A549 (cell line): ENCODE measurements around the gene PPP4R2. TPM values are rescaled to one million over a fixed set of nuclear protein-coding genes. Genes with fewer than 3 reads are reported as not detected.

Source experiments
- ATAC-seq, 2 experiments: fragments of 200-7000 bp in 1 of 2; fragments of >200 bp in 1 of 2; cut with Nextera tagmentation in 1 of 2; cut with Tn5 transposase in 1 of 2; 3 replicates each; pipeline versions ENCODE4 v1.8.0 to v1.9.1; 2018 to 2020; ENCODE audit warnings: mild to moderate bottlenecking in 1 of 2, moderate library complexity in 1 of 2
- CTCF ChIA-PET: fragments of 300-600 bp; sonication (Branson Sonifier 250); formaldehyde crosslinking; extraction: SDS; loops from one replicate; lab custom pipeline; 2021; ENCODE audit warnings: antibody characterized with exemption, inconsistent platforms; lab: Yijun Ruan, JAX
- POLR2A ChIA-PET: fragments of 350-600 bp; formaldehyde crosslinking; extraction: SDS; loops from one replicate; lab custom pipeline; 2021; ENCODE audit warnings: antibody characterized with exemption, inconsistent platforms; lab: Yijun Ruan, JAX
- DNase-seq, 2 experiments: peaks; one replicate each; pipeline versions ENCODE4 v3.0.0 to v3.0.0-alpha.2; 2011 to 2016; ENCODE audit warnings: low read depth in 1 of 2, low spot score in 1 of 2
- FAIRE-seq: peaks from 2 replicates; lab custom pipeline; 2011; peaks lifted over from hg19 to GRCh38; lab: Jason Lieb, UNC
- H3K27ac ChIP-seq, 2 experiments: fragments of >200 bp; sonication (Bioruptor Twin); formaldehyde crosslinking; 3 replicates each; pipeline ENCODE4 v1.5.1; 2016 to 2017
- H3K4me1 ChIP-seq: fragments of >200 bp; sonication (Bioruptor Twin); formaldehyde crosslinking; 3 replicates; pipeline ENCODE4 v1.6.1; 2016
- H3K4me2 ChIP-seq: fragments of >200 bp; sonication (Bioruptor Twin); formaldehyde crosslinking; 3 replicates; pipeline ENCODE4 v1.6.1; 2016
- H3K4me3 ChIP-seq: fragments of >200 bp; sonication (Bioruptor Twin); formaldehyde crosslinking; 3 replicates; pipeline ENCODE4 v1.5.1; 2016
- H3K9me3 ChIP-seq: fragments of >200 bp; sonication (Bioruptor Twin); formaldehyde crosslinking; 3 replicates; pipeline ENCODE4 v1.6.1; 2016
- BCL3 ChIP-seq: fragments of >200 bp; sonication (Bioruptor Twin); formaldehyde crosslinking; IDR thresholded peaks from 3 replicates; pipeline ENCODE4 v1.6.1; 2016
- BHLHE40 ChIP-seq: IDR thresholded peaks from 2 replicates; pipeline ENCODE4 v1.6.1; 2012; ENCODE audit warnings: low read depth, low read length, inconsistent platforms
- CBX2 ChIP-seq: fragments of 200-600 bp; sonication (generic); IDR thresholded peaks from 2 replicates; pipeline ENCODE4 v1.6.1; 2016; ENCODE audit warnings: low read depth, mild to moderate bottlenecking, borderline replicate concordance
- CEBPB ChIP-seq, 2 experiments: fragments of >200 bp in 1 of 2; sonication (Bioruptor Twin) in 1 of 2; formaldehyde crosslinking in 1 of 2; IDR thresholded peaks; 2 replicates each; pipeline ENCODE4 v1.6.1; 2012 to 2016
- CHD2 ChIP-seq: fragments of 150-350 bp; IDR thresholded peaks from 2 replicates; pipeline ENCODE4 v1.6.1; 2014; ENCODE audit warnings: low read length; ENCODE audit not compliant: partially characterized antibody
- EHF ChIP-seq: fragments of 250-450 bp; sonication (Bioruptor Pico); IDR thresholded peaks from 2 replicates; pipeline ENCODE4 v1.5.0; 2020; ENCODE audit warnings: mild to moderate bottlenecking
- EHMT2 ChIP-seq: fragments of 200-600 bp; sonication (generic); IDR thresholded peaks from 2 replicates; pipeline ENCODE4 v1.6.1; 2016; ENCODE audit warnings: antibody characterized with exemption, low read depth, mild to moderate bottlenecking, moderate library complexity
- EP300 ChIP-seq, 2 experiments: fragments of >200 bp; sonication (Bioruptor Twin); formaldehyde crosslinking; IDR thresholded peaks; 2 replicates in 1 of 2; 3 replicates in 1 of 2; pipeline ENCODE4 v1.6.1; 2016 to 2017
- GATA3 ChIP-seq: IDR thresholded peaks from 2 replicates; pipeline ENCODE4 v1.6.1; 2012; ENCODE audit warnings: borderline replicate concordance
- HES2 ChIP-seq: fragments of >200 bp; sonication (Bioruptor Twin); formaldehyde crosslinking; IDR thresholded peaks from 2 replicates; pipeline ENCODE4 v1.6.1; 2016
- HOXA7 ChIP-seq: fragments of 250-450 bp; sonication (Bioruptor Pico); IDR thresholded peaks from 2 replicates; pipeline ENCODE4 v1.5.0; 2020; ENCODE audit warnings: mild to moderate bottlenecking, moderate library complexity
- HOXB13 ChIP-seq: fragments of 250-450 bp; sonication (Bioruptor Pico); IDR thresholded peaks from 2 replicates; pipeline ENCODE4 v1.5.0; 2020; ENCODE audit warnings: low read depth, mild to moderate bottlenecking, moderate library complexity
- HOXB5 ChIP-seq: fragments of 250-450 bp; sonication (Bioruptor Pico); IDR thresholded peaks from 2 replicates; pipeline ENCODE4 v1.5.0; 2020; ENCODE audit warnings: mild to moderate bottlenecking, moderate library complexity
- JUN ChIP-seq, 2 experiments: fragments of >200 bp; sonication (Bioruptor Twin); formaldehyde crosslinking; IDR thresholded peaks; 2 replicates in 1 of 2; 3 replicates in 1 of 2; pipeline ENCODE4 v1.6.1; 2016 to 2017
- JUNB ChIP-seq: fragments of >200 bp; sonication (Bioruptor Twin); formaldehyde crosslinking; IDR thresholded peaks from 2 replicates; pipeline ENCODE4 v1.6.1; 2016
- KDM5A ChIP-seq: fragments of 200-600 bp; sonication (generic); IDR thresholded peaks from 2 replicates; pipeline ENCODE4 v1.6.1; 2016; ENCODE audit warnings: antibody characterized with exemption, mild to moderate bottlenecking
- MAFK ChIP-seq: fragments of 450-650 bp; IDR thresholded peaks from 2 replicates; pipeline ENCODE4 v1.6.1; 2014; ENCODE audit not compliant: partially characterized antibody
- MAX ChIP-seq: IDR thresholded peaks from 2 replicates; pipeline ENCODE4 v1.6.1; 2012
- MYC ChIP-seq: IDR thresholded peaks from 2 replicates; pipeline ENCODE4 v1.6.1; 2012; ENCODE audit warnings: mild to moderate bottlenecking, inconsistent platforms, low read length, improper control_type of control experiment, borderline replicate concordance
- NFE2L2 ChIP-seq: fragments of 150-350 bp; conservative IDR thresholded peaks from 2 replicates; pipeline ENCODE4 v1.6.1; 2014; ENCODE audit warnings: low read length
- POLR2A ChIP-seq: IDR thresholded peaks from 2 replicates; pipeline ENCODE4 v1.6.1; 2012; ENCODE audit warnings: mild to moderate bottlenecking, low read length
- POLR2AphosphoS2 ChIP-seq: conservative IDR thresholded peaks from 2 replicates; pipeline ENCODE4 v1.6.1; 2012; ENCODE audit warnings: low read length, improper control_type of control experiment, inconsistent platforms
- RAD21 ChIP-seq, 2 experiments: fragments of >200 bp in 1 of 2; sonication (Bioruptor Twin) in 1 of 2; formaldehyde crosslinking in 1 of 2; IDR thresholded peaks in 1 of 2; conservative IDR thresholded peaks in 1 of 2; 2 replicates in 1 of 2; 3 replicates in 1 of 2; pipeline ENCODE4 v1.6.1; 2012 to 2018; ENCODE audit warnings: inconsistent platforms in 1 of 2
- SMC3 ChIP-seq: fragments of >200 bp; sonication (Bioruptor Twin); formaldehyde crosslinking; IDR thresholded peaks from 3 replicates; pipeline ENCODE4 v1.6.1; 2018; ENCODE audit warnings: inconsistent platforms
- USF2 ChIP-seq: fragments of 450-650 bp; IDR thresholded peaks from 2 replicates; pipeline ENCODE4 v1.6.1; 2014; ENCODE audit warnings: antibody characterized with exemption
- ZFP36 ChIP-seq: fragments of 450-650 bp; IDR thresholded peaks from 2 replicates; pipeline ENCODE4 v1.6.1; 2014; ENCODE audit warnings: borderline replicate concordance; ENCODE audit not compliant: partially characterized antibody
- ZNF302 ChIP-seq: fragments of 250-450 bp; sonication (Bioruptor Pico); IDR thresholded peaks from 2 replicates; pipeline ENCODE4 v1.9.0; 2021; ENCODE audit warnings: inconsistent platforms, mild to moderate bottlenecking, moderate library complexity
- WGBS: methylation state at CpG from one replicate; pipeline ENCODE4 v1.1.6; 2017; ENCODE audit errors: missing lambda C conversion rate; 5-methylcytosine and 5-hydroxymethylcytosine counted together
- polyA plus RNA-seq, 4 experiments: library from polyadenylated mRNA; depleted of rRNA in 3 of 4; stranded (reverse); fragments of >200 nt; fragmentation: RNase III in 1 of 4; extraction: RNeasy Plus Mini Kit Qiagen cat#74134 plus additional on column Dnase treatment in 1 of 4; gene quantifications; 2 replicates in 3 of 4; 3 replicates in 1 of 4; pipeline ENCODE4 v1.2.3, GENCODE V29; 2011 to 2017

Gene PPP4R2
- polyA plus RNA-seq, 2 of the 4 experiments (the other 2 are of a cell fraction), result 39.3 to 68.4 TPM

GRCh38 chr3:72985576-72985975 lies 11.0 kb upstream of the PPP4R2 start:
- WGBS, result 27% methylated on average over 1 of the region's 1 CpG
- H3K27ac ChIP-seq, result no peak overlapping the region
- no peak for TF ChIP-seq ZFP36
- TF ChIP-seq MAX, result no peak
- TF ChIP-seq RAD21 (conservative IDR thresholded peaks at IDR 0.05 in 1 of 2, IDR thresholded peaks at IDR 0.05 in 1 of 2), result no peak
- TF ChIP-seq NFE2L2, result no peak
- no peak for TF ChIP-seq HOXB13
- TF ChIP-seq MAFK, result no peak
- TF ChIP-seq MYC, result no peak
- TF ChIP-seq HOXB5, result no peak
- TF ChIP-seq CBX2, result no peak
- no peak for TF ChIP-seq POLR2A
- no peak for TF ChIP-seq BHLHE40
- TF ChIP-seq EHF (CRISPR knock-in tag), result no peak
- no peak for TF ChIP-seq HES2
- no peak for TF ChIP-seq CHD2
- no peak for TF ChIP-seq HOXA7
- TF ChIP-seq ZNF302 (CRISPR knock-in tag), result no peak
- TF ChIP-seq POLR2AphosphoS2, result no peak
- no peak overlapping the region for H3K4me3 ChIP-seq
- H3K4me2 ChIP-seq, result no peak overlapping the region
- ATAC-seq (no peak), DNase-seq (no peak), FAIRE-seq (no peak)
- H3K4me1 ChIP-seq, result no peaks in the 10 kb centered on the region
- CTCF ChIA-PET, result no interaction called here
- POLR2A ChIA-PET, result no interaction called here
- peaks cover 23% of the 10 kb centered on the region for H3K9me3 ChIP-seq

- 50% methylated on average over 5 of the region's 5 CpGs for WGBS
Measured at GRCh38 chr3:72990701-72991395, 5.8 kb upstream of the PPP4R2 start.

GRCh38 chr3:72991522-72991921 lies 5.1 kb upstream of the PPP4R2 start:
- POLR2A ChIA-PET, result no interaction called here
- Histone ChIP-seq H3K4me2 (no peak overlapping the region), H3K27ac (no peak overlapping the region), H3K9me3 (no peaks in the 10 kb centered on the region), H3K4me3 (no peak overlapping the region), H3K4me1 (peaks cover 4% of the 10 kb centered on the region; the same call in 1 of the 3 replicates)
- CTCF ChIA-PET, result no interaction called here
- 38% methylated on average over 2 of the region's 2 CpGs for WGBS
- ATAC-seq (no peak), DNase-seq (no peak), FAIRE-seq (no peak)
- TF ChIP-seq HOXB13, result no peak
- no peak for TF ChIP-seq JUN (IDR thresholded peaks at IDR 0.05)
- no peak for TF ChIP-seq ZFP36
- no peak for TF ChIP-seq HOXB5
- TF ChIP-seq BCL3, result no peak
- no peak for TF ChIP-seq POLR2A
- TF ChIP-seq SMC3, result no peak
- no peak for TF ChIP-seq EHF (CRISPR knock-in tag)
- TF ChIP-seq EP300 (IDR thresholded peaks at IDR 0.05), result no peak
- TF ChIP-seq JUNB, result no peak
- TF ChIP-seq KDM5A, result no peak
- no peak for TF ChIP-seq CEBPB (IDR thresholded peaks at IDR 0.05)

More at GRCh38 chr3:72990701-72991395, 5.8 kb upstream of the PPP4R2 start:
- FAIRE-seq (no peak), ATAC-seq (no peak), DNase-seq (no peak)
- no peaks in the 10 kb centered on the region; the same call in 2 of the 3 replicates for H3K4me1 ChIP-seq
- TF ChIP-seq MAFK (no peak), GATA3 (no peak), ZFP36 (no peak), EHMT2 (no peak), POLR2AphosphoS2 (no peak), JUNB (no peak), ZNF302 (CRISPR knock-in tag) (no peak), SMC3 (no peak), NFE2L2 (no peak), USF2 (no peak), MAX (no peak)
- no peak overlapping the region for H3K4me3 ChIP-seq
- CTCF ChIA-PET, result no interaction called here
- H3K4me2 ChIP-seq, result no peak overlapping the region
- peaks cover 5% of the 10 kb centered on the region; the same call in 2 of the 3 replicates for H3K9me3 ChIP-seq
- POLR2A ChIA-PET, result no interaction called here
- no peak overlapping the region for H3K27ac ChIP-seq
